ENCODE results near the gene TSKU.

Gene TSKU

DNA sequence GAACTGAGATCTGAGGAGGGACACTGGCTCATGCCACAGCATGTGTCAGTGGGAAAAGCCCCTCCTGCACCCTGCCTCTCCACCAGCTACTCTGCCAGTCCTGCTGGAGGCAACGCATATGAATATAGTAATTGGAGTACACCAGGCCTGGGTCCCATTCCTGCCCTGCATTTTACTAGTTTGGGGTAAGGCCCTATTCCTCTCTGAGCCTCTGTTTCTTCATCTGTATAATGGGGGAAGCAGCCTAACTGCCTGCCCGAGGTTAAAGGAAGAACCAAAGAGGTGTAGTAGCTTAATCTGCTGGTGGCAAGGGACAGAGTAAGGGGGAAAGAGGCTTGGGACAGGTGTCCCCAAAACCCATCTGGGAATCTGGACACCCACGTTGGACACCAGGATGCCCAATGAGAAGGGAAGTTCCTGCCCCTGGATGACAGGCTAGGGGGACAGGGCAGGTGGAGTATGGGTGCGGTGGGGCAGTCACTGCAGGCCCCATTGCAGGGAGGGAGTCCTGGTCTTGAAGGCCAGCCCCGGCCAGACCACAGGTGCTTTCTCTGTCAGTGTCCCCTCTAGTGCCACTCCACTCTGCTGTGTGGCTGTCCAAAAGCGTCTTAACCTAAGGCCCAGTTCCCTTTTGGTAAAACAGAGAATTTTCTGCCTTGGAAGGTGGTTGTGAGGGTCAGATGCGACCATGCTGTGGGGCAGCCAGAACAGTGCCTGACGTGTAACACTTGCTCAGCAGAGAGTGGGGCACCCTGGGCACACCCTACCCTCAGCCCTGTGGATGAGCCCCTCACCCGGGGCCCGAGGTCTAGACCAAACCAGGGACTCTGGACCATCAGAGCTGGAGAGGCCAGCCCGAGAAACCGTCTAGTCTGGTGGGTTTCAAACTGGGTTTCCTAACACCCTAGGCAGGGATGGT lies 11.5 kb downstream of the TSKU start:
- Histone ChIP-seq H3K27ac (ENCODE audit: insufficient read depth, low read depth, low read length, poor library complexity, severe bottlenecking) (no peak overlapping the region), H3K4me1 (ENCODE audit: control insufficient read depth, insufficient read depth, low read length) (peaks cover 28% of the 10 kb centered on the region), H3K36me3 (ENCODE audit: control insufficient read depth, insufficient read depth, low read length) (peaks cover 5% of the 10 kb centered on the region), H3K9me3 (ENCODE audit: control insufficient read depth, low read length) (no peaks in the 10 kb centered on the region), H3K4me3 (ENCODE audit: insufficient read depth, low read depth, low read length) (no peak overlapping the region), H3K27me3 (ENCODE audit: control insufficient read depth, insufficient read depth, low read length, poor library complexity, severe bottlenecking) (no peaks in the 10 kb centered on the region)
- 93 to 94% methylated on average over 12 of the region's 12 CpGs for WGBS, 2 experiments

DNA sequence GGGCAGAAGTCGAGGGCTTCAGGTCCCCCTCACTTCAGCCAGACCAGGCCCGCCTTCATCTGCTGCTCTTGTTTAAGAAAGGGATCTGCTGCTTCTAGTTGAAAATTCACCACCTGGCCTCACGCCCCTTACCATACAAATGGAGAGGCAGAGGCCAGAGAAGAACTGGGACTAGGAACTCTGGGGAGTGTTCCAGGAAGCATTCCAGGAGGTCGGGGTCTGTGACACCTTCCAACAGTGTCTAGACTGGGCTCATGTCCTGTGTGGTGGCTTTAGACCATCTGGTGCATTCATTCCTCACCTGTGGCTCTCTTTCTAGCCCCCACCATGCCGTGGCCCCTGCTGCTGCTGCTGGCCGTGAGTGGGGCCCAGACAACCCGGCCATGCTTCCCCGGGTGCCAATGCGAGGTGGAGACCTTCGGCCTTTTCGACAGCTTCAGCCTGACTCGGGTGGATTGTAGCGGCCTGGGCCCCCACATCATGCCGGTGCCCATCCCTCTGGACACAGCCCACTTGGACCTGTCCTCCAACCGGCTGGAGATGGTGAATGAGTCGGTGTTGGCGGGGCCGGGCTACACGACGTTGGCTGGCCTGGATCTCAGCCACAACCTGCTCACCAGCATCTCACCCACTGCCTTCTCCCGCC lies 12.3 kb downstream of the TSKU start:
- Histone ChIP-seq H3K4me1 (ENCODE audit: control insufficient read depth, insufficient read depth, low read length) (peaks cover 29% of the 10 kb centered on the region), H3K4me3 (ENCODE audit: insufficient read depth, low read depth, low read length) (no peak overlapping the region), H3K36me3 (ENCODE audit: control insufficient read depth, insufficient read depth, low read length) (peaks cover 5% of the 10 kb centered on the region), H3K9me3 (ENCODE audit: control insufficient read depth, low read length) (no peaks in the 10 kb centered on the region), H3K27ac (ENCODE audit: insufficient read depth, low read depth, low read length, poor library complexity, severe bottlenecking) (no peak overlapping the region), H3K27me3 (ENCODE audit: control insufficient read depth, insufficient read depth, low read length, poor library complexity, severe bottlenecking) (no peaks in the 10 kb centered on the region)
- WGBS, 2 experiments: 93 to 94% methylated on average over 21 of the region's 21 CpGs

DNA sequence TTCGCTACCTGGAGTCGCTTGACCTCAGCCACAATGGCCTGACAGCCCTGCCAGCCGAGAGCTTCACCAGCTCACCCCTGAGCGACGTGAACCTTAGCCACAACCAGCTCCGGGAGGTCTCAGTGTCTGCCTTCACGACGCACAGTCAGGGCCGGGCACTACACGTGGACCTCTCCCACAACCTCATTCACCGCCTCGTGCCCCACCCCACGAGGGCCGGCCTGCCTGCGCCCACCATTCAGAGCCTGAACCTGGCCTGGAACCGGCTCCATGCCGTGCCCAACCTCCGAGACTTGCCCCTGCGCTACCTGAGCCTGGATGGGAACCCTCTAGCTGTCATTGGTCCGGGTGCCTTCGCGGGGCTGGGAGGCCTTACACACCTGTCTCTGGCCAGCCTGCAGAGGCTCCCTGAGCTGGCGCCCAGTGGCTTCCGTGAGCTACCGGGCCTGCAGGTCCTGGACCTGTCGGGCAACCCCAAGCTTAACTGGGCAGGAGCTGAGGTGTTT lies 12.8 kb downstream of the TSKU start:
- Histone ChIP-seq H3K4me3 (ENCODE audit: insufficient read depth, low read depth, low read length) (no peak overlapping the region), H3K36me3 (ENCODE audit: control insufficient read depth, insufficient read depth, low read length) (peaks cover 5% of the 10 kb centered on the region), H3K27me3 (ENCODE audit: control insufficient read depth, insufficient read depth, low read length, poor library complexity, severe bottlenecking) (no peaks in the 10 kb centered on the region), H3K27ac (ENCODE audit: insufficient read depth, low read depth, low read length, poor library complexity, severe bottlenecking) (no peak overlapping the region), H3K4me1 (ENCODE audit: control insufficient read depth, insufficient read depth, low read length) (peaks cover 29% of the 10 kb centered on the region), H3K9me3 (ENCODE audit: control insufficient read depth, low read length) (no peaks in the 10 kb centered on the region)
- 96% methylated on average over 26 of the region's 26 CpGs for WGBS, 2 experiments

DNA sequence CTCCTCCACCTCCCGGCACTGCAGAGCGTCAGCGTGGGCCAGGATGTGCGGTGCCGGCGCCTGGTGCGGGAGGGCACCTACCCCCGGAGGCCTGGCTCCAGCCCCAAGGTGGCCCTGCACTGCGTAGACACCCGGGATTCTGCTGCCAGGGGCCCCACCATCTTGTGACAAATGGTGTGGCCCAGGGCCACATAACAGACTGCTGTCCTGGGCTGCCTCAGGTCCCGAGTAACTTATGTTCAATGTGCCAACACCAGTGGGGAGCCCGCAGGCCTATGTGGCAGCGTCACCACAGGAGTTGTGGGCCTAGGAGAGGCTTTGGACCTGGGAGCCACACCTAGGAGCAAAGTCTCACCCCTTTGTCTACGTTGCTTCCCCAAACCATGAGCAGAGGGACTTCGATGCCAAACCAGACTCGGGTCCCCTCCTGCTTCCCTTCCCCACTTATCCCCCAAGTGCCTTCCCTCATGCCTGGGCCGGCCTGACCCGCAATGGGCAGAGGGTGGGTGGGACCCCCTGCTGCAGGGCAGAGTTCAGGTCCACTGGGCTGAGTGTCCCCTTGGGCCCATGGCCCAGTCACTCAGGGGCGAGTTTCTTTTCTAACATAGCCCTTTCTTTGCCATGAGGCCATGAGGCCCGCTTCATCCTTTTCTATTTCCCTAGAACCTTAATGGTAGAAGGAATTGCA lies 13.5 kb downstream of the TSKU start:
- Histone ChIP-seq H3K4me1 (ENCODE audit: control insufficient read depth, insufficient read depth, low read length) (peaks cover 31% of the 10 kb centered on the region), H3K4me3 (ENCODE audit: insufficient read depth, low read depth, low read length) (no peak overlapping the region), H3K9me3 (ENCODE audit: control insufficient read depth, low read length) (no peaks in the 10 kb centered on the region), H3K36me3 (ENCODE audit: control insufficient read depth, insufficient read depth, low read length) (peaks cover 5% of the 10 kb centered on the region), H3K27ac (ENCODE audit: insufficient read depth, low read depth, low read length, poor library complexity, severe bottlenecking) (no peak overlapping the region), H3K27me3 (ENCODE audit: control insufficient read depth, insufficient read depth, low read length, poor library complexity, severe bottlenecking) (no peaks in the 10 kb centered on the region)
- WGBS, 2 experiments: 93 to 97% methylated on average over 20 of the region's 20 CpGs

DNA sequence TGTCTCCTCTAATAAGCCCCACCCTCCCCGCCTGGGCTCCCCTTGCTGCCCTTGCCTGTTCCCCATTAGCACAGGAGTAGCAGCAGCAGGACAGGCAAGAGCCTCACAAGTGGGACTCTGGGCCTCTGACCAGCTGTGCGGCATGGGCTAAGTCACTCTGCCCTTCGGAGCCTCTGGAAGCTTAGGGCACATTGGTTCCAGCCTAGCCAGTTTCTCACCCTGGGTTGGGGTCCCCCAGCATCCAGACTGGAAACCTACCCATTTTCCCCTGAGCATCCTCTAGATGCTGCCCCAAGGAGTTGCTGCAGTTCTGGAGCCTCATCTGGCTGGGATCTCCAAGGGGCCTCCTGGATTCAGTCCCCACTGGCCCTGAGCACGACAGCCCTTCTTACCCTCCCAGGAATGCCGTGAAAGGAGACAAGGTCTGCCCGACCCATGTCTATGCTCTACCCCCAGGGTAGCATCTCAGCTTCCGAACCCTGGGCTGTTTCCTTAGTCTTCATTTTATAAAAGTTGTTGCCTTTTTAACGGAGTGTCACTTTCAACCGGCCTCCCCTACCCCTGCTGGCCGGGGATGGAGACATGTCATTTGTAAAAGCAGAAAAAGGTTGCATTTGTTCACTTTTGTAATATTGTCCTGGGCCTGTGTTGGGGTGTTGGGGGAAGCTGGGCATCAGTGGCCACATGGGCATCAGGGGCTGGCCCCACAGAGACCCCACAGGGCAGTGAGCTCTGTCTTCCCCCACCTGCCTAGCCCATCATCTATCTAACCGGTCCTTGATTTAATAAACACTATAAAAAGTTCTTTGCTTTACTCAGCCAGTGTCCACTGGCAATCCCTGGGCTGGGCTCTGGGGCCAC lies 14.4 kb downstream of the TSKU start:
- WGBS, 2 experiments: 93 to 94% methylated on average over 11 of the region's 11 CpGs

DNA sequence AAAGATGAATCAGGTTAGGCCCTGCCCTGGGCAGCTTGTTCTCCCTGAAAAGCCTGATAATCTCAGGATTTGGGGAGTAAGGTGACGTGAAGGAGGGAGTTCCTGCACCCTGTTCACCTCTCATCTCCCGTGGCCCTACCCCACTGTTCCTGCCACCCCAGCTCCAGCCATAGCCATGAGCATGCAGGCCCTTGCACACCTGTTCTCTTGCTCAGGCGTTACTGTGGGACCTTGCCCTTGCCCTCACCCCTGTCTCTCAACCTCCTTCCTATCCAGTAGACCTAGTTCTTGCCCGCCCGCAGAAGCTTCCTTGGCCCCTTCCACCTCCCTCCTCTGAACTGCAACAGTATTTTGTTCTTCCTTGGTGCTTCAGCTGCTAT lies 15.0 kb downstream of the TSKU start:
- Histone ChIP-seq H3K9me3 (ENCODE audit: control insufficient read depth, low read length) (no peaks in the 10 kb centered on the region), H3K36me3 (ENCODE audit: control insufficient read depth, insufficient read depth, low read length) (peaks cover 5% of the 10 kb centered on the region), H3K4me3 (ENCODE audit: insufficient read depth, low read depth, low read length) (no peak overlapping the region), H3K4me1 (ENCODE audit: control insufficient read depth, insufficient read depth, low read length) (peaks cover 24% of the 10 kb centered on the region), H3K27me3 (ENCODE audit: control insufficient read depth, insufficient read depth, low read length, poor library complexity, severe bottlenecking) (no peaks in the 10 kb centered on the region), H3K27ac (ENCODE audit: insufficient read depth, low read depth, low read length, poor library complexity, severe bottlenecking) (no peak overlapping the region)
- WGBS, 2 experiments: 93 to 94% methylated on average over 5 of the region's 5 CpGs

More for the DNA sequence above, 14.4 kb downstream of the TSKU start:
- no peak overlapping the region for H3K27ac ChIP-seq (ENCODE audit: insufficient read depth, low read depth, low read length, poor library complexity, severe bottlenecking)
- no peaks in the 10 kb centered on the region for H3K9me3 ChIP-seq (ENCODE audit: control insufficient read depth, low read length)
- no peaks in the 10 kb centered on the region for H3K27me3 ChIP-seq (ENCODE audit: control insufficient read depth, insufficient read depth, low read length, poor library complexity, severe bottlenecking)
- H3K36me3 ChIP-seq (ENCODE audit: control insufficient read depth, insufficient read depth, low read length): peaks cover 5% of the 10 kb centered on the region
- H3K4me1 ChIP-seq (ENCODE audit: control insufficient read depth, insufficient read depth, low read length): peaks cover 31% of the 10 kb centered on the region
- no peak overlapping the region for H3K4me3 ChIP-seq (ENCODE audit: insufficient read depth, low read depth, low read length)

DNA sequence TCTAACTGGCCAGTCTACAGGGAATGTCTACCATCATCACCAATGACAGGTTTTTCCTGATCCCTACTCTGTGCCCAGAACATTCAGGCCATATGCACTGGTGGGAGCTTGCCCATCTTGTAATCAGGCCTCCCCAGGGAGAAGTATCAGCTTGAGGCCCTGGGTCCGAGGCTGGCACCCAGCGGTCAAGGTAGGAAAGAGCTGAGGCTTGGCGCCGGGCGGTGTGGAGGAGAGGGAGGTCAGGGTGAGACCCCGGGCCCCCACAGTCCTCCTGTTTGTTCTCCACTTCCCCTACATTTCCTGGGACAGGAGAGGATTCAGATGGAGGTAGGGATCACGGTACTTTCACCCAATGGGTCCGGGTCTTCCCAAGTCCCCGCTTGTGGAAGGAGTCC lies 15.5 kb downstream of the TSKU start:
- Histone ChIP-seq H3K9me3 (ENCODE audit: control insufficient read depth, low read length) (no peaks in the 10 kb centered on the region), H3K36me3 (ENCODE audit: control insufficient read depth, insufficient read depth, low read length) (peaks cover 5% of the 10 kb centered on the region), H3K4me3 (ENCODE audit: insufficient read depth, low read depth, low read length) (no peak overlapping the region), H3K27ac (ENCODE audit: insufficient read depth, low read depth, low read length, poor library complexity, severe bottlenecking) (no peak overlapping the region), H3K4me1 (ENCODE audit: control insufficient read depth, insufficient read depth, low read length) (peaks cover 20% of the 10 kb centered on the region), H3K27me3 (ENCODE audit: control insufficient read depth, insufficient read depth, low read length, poor library complexity, severe bottlenecking) (no peaks in the 10 kb centered on the region)
- 71% methylated on average over 9 of the region's 9 CpGs for WGBS, 2 experiments

DNA sequence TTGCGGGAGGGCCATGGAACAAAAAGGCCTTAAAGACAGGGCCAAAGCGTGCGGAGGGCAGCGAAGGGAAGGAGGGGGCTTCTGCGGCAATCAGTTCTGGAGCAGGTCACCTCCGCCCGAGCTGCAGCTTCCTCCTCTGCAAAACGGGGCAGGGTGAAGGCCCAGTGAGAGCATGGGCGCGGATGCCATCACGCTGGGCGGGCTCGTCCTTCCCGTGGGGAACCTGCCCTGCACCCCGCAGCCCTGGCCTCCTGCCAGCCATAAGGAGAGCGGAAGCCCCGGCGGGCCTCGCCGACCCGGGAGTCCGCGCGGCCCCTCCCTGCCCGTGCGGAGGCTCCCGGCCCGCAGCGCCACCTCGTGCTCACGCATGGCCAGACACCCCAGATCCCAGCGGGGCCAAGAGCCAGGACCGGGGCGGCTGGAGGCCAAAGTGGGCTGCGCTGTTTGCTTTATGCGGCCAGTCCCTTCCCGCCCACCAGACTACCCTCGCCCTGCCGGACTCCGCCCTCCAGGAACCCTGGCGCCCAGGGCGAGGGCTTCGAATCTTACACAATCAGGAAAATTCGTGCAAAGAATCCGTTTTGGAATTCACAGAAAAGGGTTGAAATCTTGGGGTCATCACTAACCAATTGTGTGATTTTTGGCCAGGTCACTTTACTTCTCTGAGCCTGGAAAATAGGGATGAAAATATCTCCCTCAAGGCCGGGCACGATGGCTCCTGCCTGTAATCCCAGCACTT lies 16.1 kb downstream of the TSKU start:
- no peak overlapping the region for H3K4me3 ChIP-seq (ENCODE audit: insufficient read depth, low read depth, low read length)
- no peaks in the 10 kb centered on the region for H3K27me3 ChIP-seq (ENCODE audit: control insufficient read depth, insufficient read depth, low read length, poor library complexity, severe bottlenecking)
- H3K9me3 ChIP-seq (ENCODE audit: control insufficient read depth, low read length): no peaks in the 10 kb centered on the region
- peaks cover 5% of the 10 kb centered on the region for H3K36me3 ChIP-seq (ENCODE audit: control insufficient read depth, insufficient read depth, low read length)
- H3K27ac ChIP-seq (ENCODE audit: insufficient read depth, low read depth, low read length, poor library complexity, severe bottlenecking): no peak overlapping the region
- WGBS, 2 experiments: 11% methylated on average over 47 of the region's 47 CpGs
- H3K4me1 ChIP-seq (ENCODE audit: control insufficient read depth, insufficient read depth, low read length): peaks cover 17% of the 10 kb centered on the region

Data from ectodermal cell (in vitro differentiated cells).